Middle frontal gyrus (tissue), 1 donor: ENCODE measurements around the gene SLC30A2.

Experiments
- DNase-seq: peaks from one replicate; pipeline ENCODE4 v3.0.0-alpha.2; 2015; ENCODE audit warnings: low spot score; ENCODE audit errors: extremely low spot score

The SLC30A2 gene

DNA sequence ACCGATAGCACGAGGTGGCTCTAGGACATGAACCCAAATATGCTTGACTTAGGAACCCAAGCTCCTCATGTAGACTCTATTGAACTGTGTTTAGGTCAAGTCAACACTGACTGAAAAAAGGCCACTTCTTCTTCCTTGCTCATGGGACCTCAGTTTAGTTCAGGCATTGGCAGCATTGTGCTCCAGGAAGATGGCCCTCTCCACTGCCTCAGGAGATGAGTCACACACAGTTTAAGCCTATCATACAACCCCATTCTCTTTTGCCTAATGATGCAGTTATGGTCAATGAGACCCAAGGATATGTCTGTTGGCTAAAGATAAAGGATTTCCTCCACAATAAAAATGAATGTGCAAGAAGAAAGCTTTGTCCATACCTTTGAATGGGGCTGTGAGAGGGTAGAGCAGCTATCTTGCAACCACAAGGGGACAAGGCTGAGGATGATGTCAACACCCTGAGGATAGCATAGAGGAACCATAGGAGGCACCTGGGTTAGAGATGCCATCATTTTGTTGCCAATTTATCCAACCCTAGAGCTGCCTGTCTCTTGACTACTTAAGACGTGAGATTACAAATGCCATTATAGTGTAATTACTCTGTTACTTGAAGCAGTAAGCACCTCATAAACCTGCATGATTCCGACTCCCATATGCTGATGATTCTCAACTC, 24.5 kb upstream of the SLC30A2 start:
- DNase-seq, result no peak

DNA sequence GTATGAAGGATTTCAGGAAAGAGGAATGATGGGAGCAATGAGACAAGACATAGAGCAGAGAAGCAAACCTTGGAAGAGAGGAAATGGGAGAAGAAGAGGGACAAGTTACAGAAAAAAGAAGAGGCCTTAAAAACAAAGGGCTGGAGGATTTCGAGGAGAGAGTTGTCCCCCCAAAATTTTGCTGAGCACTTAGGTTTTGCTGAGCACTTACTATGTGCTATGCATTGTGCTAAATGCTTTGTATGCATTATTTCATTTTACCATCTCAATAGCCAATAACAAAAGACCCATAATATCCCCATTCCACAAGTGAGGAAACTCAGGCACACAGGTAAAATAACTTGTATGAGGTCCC, 24.0 kb upstream of the SLC30A2 start:
- DNase-seq, result no peak

DNA sequence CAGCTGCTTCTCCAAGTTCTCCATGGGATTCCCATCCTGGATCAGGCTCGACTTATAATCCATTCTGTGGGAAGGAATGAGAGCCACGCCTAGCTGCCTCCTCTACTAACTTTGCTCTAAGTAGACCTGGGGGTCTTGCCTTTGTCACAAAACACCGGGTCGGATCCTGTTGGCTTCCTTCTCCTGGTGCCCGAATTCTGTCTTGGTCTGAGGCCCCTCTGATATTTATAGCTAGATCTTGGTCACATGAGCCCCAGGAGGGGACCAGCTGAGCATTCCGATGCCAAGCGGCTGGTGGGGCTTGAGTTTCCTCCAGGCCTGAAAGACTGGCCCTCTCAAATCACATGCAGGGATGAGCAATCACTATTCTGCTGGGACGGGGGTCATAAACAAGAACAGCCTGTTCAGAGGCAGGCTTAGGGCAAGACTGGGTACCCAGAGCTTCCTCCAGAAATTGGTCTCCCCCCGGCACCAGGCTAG, 21.6 kb upstream of the SLC30A2 start, which contains the start of gene TRIM63:
TRIM63 (minus strand) TSS at position 199 of the 480 bp plus-strand sequence; CDS start at position 63, 136 bp downstream.
- no peak for DNase-seq

DNA sequence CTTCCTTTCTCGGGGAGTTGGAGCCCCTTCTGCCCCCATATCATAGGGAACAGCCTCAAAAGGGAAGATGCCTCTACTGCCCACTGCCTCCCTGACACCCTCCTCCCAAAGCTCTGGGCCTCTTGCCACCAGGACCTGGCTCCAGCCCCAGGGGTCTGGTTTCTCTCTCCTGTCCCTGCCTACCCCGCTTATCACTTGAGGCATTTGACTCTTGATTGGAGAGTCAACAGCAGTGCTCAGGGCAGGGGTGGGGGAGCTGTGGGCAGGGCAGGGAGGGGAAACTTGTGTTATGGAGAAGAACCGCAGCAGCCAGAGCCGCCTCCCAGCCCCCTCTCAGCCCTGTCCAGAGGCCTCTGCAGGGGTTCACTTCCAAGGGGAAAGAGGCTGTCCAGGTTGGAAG, 20.9 kb upstream of the SLC30A2 start:
- DNase-seq, result no peak

DNA sequence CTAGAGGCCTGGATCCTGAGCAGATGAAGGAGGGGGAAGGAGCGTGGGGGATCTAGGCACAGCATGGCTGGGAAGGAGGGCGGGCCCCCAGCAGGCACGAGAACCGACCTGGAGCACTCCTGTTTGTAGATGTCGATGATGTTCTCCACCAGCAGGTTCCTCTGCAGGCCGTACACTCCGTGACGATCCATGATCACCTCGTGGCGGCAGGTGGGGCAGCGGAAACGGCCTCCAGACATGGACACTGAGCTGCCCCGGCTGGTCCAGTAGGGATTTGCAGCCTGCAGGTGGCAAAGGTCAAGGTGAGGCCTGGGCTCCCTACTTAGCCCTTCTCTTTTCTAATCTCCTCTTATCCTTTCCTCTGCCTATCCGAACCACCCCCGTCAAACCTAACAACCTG, 20.2 kb upstream of the SLC30A2 start:
- no peak for DNase-seq

DNA sequence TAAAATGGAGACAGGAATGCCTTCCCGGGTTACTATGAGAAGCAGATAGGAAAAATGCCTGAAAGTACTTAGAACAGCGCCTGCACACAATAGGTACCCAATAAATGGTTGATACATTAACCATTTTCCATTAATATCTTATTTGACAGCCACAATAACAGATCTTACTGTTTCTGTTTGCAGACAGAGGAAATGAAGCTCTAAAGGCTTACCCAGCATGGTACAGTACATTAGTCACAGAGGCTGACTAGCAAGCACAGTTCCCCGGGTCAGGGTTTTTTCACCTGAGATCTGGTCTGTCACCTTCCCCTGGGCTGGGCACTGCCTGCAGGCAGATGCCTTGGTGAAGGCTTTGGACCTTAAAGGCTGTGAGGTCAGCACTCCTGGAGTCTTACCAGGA, 18.6 kb upstream of the SLC30A2 start:
- DNase-seq, result no peak

DNA sequence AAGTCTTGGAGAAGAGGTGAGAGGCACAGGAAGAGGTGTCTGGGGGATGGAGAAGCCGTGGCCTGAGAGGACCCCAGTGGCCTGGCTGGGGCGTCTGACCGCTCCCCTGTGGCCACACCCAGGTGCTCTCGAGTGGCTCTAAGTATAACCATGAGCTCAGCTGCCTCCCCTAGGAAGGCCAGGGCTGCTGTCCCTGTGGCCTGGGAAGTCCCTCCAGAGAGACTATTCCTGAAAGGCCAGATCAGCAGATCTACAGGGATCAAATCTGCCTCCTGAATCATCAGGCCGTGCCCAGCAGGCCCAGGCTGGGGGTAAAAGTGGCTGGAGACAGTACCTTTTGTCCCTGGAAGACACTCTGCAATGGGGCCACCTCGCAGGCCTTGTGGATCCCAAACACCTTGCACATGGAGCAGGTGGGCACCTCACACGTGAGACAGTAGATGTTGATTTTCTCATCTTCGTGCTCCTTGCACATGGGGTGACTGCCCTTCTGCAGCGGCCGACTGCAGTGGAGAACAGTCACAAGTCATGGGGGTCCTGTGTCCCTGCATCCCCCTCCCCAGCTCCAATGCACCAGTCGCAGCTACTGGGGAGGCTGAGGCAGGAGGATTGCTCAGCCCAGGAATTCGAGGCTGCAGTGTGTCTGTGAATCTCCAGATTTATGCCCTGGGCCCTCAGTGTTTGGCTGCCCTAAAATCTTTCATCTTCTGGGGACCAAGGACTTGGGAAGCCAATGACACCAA, 15.1 kb upstream of the SLC30A2 start:
- DNase-seq, result no peak

DNA sequence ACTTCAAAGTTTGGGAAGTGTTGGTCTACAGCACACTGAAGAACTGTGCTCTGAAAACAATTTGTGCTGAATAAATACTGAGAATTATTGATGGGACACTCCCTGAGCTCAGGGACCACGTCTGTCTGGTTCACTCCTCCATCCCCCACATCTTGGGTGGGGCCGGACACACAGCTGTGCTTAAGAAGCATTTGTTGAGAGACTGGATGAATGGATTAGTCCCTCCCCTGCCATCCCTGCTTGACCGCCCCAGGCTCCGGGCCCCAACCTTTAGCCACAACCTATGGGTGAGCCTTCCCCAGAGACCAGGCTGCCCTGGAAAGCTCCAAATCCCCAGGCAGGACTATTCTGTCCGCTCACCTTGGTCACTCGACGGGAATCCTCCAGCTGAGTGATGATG, 14.0 kb upstream of the SLC30A2 start:
- DNase-seq, result no peak

DNA sequence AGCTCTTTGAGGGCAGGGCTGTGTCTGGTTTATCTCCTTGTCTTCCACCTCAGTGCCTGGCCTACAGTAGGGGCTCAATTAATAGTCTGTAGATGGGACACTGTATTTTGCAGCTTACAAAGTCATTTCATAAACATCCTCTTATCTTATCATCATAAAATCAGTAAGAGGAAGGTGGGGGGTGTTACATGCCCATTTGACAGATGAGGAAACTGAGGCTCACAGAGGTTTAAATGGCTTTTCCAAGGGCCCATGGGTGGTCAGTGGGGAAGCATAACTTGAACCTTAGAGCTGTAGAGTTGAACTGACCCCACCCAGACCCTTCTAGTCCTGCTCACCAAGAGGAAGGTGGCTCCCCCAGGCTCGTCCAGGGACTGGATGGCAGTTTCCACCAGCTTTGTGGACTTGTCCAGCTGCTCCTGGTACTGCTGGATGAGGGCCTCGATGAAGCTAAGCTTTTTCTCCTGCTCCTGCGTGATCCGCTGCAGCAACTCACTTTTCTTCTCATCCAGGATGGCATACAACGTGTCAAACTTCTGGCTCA, 12.2 kb upstream of the SLC30A2 start:
- DNase-seq, result no peak

DNA sequence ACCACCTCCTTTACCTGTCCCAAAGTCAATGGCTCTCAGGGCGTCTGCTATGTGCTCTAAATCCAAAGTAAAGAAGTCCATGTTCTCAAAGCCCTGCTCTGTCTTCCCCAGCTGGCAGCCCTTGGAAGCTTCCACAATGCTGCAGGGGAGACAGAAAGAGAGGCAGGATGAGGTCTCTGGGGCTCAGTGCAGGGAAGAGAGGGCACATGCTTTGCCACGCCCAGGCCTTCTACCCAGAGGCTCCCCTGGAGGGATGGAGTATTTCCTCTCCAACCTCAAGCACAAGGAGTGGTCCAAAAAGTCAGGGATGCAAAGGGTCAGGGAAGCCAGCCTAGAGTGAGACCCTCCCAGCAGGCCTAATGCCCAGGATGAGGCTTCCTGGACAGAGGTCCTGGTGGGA, 11.3 kb upstream of the SLC30A2 start:
- DNase-seq, result no peak

DNA sequence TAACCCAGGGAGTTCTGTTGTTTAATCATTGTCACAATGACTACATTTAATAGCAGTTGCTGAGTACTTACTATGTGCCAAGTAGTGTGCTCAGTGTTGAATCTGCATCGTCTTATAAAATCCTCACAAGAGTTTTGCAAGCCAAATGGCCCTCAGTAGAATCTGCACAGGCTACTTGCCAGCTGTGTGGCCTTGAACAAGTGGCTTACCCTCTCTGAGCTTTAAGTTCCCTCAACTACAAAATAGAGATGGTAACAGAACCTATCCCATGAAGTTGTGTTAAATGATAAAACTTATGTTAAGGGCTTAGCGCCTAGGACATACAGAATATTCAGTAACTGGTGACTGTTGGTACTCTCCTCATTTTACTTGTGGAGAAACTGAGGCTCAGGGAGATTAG, 9.1 kb upstream of the SLC30A2 start:
- DNase-seq, result no peak

DNA sequence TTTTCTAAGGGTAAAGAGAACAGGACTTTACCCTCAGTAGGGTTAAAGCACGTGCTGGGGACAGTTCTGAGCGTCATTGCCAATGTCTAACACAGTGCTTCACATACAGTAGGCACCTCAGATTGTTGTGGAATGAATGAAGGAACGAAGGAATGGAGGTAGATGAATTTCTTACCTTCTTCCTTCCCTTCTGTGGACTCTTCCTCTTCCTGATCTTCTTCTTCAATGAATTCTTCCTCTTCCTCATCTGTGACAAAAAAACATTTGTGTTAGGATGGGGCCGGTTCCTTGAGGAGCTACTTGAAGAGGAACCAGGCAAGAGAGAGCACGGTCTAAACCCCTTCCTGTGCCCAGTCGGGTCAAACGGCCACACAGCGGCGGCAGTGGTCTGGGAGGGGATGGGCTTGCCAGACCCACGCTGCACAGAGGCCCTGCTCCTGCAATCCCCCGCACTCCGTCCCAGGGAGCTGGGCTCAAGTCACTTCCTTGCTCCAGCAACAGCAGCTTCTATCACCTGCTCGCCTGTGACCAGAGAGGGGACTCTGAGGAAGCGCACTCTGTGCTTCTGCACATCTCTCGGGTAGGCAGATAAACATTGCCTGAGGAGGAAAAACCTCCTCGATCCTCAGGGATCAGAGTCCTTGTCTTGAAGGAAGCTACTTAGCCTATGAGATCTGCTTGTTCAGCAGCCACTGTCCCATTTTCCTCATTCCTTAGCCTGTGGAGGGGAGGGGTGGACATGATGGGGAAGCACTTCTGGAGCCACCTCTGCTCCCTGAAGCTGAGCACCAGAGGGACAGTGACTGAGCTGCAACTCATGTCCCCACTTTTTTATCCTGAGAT, 8.0 kb upstream of the SLC30A2 start:
- no peak for DNase-seq

DNA sequence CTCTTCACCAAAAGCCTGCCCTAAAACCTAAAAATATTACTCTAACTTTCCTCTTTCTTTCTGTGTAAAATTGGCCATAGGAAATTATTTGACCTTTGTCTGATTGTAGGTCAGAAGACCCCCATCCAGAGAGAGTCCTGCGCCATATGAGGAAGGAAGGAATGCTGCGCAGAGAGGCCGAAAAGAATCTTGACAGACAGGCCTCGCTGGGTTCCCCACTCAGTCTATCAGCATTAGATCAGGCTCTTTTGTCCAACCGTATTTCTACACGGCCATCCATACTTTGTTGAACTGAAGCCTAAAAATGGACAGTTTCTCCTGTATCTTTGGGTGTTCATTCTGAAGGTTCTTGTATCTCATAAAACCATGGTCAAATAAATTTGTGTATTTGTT, 4.3 kb upstream of the SLC30A2 start:
- DNase-seq, result no peak

DNA sequence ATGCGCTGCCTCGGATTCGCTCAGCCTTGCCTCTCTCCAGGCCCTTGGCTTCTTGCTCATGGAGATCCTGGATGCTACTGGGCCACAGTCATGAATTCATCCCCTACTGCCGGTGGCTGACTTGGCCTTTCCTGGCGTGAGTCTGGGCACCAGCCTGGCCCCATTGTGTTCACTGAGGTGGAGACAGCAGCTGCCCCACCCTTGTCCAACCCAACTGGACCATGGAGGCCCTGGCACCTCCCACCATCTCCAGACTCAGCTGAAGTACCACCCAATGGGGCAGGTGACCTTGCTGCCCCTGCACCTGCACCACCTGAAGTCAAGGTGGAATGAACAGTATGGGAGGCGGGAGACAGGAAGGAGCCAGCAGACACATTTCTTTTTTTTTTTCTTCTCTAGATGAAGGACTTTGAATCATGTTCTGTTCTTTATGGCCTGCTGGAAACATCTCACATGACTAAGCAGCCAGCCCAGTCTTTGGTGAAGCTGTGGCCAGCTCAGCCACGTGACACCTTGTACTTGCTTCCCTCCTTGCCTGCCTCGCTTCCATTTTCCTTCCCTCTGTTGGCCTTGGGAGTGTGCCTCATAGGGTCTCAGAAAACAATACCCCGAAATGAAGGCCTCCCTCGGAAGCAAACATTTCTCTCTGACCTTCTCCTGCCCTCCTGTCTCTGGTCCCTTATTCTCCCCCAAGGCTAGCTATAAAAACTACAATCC, 3.8 kb upstream of the SLC30A2 start:
- no peak for DNase-seq

DNA sequence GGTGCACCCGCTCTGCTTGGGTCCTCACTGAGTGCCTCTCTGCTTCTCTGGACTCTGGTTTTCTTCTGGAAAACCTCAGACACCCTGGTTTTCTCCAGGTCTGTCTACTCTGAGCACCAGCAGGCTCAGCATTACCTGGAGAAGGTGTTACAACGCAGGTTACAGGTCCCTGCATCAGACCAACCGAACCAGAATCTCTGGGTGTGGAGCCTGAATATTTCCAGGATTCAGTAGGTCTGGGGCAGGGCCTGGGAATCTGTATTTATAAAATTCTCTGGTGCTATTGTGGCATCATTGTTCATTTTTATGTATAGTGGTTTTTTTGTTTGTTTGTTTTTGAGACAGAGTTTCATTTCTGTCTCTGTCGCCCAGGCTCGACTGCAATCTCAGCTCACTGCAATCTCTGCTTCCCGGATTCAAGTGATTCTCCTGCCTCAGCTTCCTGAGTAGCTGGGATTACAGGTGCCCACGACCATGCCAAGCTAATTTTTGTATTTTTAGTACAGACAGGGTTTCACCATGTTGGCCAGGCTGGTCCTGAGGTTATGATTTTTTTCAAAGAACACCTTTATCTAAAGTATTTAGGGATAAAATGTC, 1.5 kb upstream of the SLC30A2 start:
- DNase-seq, result no peak

DNA sequence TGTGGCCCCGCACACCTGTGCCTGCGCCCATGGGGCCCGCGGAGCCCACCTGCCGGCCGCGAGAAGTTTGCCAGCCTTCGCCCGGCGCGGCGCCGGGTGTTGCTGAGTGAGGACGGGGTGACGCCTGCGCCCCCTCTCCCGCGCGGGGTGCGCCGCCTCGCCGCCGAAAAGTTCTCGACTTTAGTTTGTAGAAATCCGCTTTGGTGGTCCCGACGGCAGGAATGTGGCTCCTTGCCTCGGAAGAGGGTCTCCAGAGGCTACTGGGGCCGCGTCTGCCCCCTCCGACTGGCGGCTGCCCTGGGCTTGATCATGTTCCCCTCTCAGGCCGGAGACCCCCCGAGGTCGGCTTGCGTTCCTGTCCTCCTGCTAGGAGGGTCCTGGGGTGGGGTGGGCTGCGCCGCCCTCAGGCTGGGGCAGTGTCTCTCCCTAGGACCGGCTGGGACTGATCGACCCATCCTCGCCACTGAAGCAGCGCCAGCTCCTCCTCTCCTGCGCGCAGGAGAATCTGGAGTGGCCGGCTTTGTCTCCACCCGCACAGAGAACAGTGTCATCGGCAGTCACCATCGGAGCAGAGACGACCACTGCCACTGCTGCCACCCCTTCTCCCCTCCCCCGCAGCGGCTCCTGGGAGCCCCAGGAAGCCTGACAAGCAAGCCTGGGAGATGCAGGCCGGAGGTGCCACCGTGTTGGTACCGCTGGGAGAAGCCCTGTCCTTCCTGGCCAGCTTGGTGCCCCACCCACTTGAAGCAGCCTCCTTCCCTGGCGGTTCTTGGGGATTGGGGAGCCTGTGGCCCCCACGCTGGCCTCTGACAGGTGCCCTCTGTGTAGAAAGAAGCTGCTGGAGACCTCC, 553 bp upstream of the SLC30A2 start:
- no peak for DNase-seq

DNA sequence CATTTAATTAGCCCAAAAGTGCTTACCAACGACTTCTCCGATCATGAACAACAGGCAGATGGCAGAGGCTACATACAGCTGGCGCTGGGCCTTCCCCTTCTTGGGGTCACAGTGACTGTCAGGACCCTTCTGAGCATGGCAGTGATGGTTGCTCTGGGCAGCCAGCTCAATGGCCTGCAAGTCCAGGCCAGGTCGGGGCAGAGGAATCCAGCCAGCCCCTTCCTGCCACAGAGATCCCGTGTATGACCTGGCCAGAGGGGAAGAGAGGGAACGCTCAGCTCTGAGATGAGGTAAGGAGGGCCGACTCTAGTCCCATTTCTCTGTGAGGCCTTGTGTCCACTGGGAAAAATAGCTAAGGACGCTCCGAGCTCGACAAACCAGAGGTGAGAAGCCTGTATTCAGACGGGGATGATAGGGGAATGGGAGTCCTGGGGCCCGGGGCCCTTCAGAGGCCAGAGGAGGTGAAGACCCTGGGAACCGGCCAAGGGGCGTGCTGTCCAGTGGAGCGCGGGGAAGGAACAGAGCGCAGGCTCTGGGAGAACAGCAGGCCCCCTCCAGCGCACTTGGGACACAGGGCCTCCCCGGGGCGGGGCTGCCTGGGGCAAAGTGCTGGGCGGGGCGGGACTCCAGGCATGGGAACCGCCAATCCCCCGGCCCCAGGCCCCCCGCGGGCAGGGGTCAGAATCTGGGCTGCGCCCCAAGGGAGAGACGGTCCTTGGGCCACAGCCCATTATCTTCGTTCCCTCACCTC, 772 bp downstream of the SLC30A2 start:
- DNase-seq, result no peak

DNA sequence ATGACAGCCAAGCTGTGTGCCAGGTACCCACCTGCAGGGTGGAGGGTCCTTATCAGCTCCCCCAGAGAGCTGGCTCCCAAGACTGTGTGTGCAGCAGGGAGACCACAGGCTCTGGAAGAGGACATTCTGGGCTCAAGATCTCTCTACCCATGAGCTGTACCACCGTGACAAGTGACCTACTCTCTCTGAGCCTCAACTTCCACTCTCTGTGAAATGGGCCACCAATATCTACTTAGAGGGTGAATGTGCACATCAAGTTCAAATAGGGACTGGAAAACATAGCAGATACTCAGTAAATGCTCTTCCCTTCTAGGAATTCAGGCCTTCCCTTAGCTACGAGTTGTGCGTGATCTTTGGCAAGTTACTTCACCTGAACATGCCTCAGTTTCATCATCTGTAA, 1.5 kb downstream of the SLC30A2 start:
- DNase-seq, result no peak

DNA sequence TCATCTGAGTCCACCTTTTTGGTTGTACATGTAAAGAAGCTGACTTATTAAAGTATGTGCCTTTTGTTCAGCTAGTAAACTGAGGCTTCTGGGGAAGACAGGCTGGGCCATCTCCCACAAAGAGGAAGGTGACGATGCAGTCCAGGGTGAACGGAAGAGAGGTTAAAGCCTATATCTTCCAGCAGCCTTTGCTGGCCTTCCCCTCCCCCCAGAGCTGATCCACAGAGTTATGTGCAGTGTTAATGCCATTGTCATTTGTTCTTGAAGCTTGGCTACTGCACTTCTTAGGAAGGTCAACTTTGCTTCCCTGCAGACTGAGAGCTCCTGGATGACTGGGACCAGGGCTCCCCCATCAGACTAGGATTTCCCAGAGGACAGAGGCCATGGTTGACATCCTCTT, 2.2 kb downstream of the SLC30A2 start:
- DNase-seq, result no peak
